Measurements from ENCODE around the gene ASPA. TPM values are rescaled to one million over a fixed set of nuclear protein-coding genes. Genes with fewer than 3 reads are reported as not detected.

Gene ASPA
- total RNA-seq, result 0.09 TPM in 1 of 2 replicates, not detected in the other

GRCh38 chr17:3475812-3476610 is at the start of gene ASPA:
Gene ASPA, plus strand, starts transcription at chr17:3475997. Its CDS starts 163 bp downstream, at chr17:3476160.

GRCh38 chr17:3433741-3434140 is 42.1 kb upstream of the ASPA start, which contains the start of gene OR1E2:
Gene OR1E2, minus strand, starts transcription at chr17:3433841. Its CDS starts 0 bp downstream, at chr17:3433841.

GRCh38 chr17:3471599-3471998 is 4.2 kb upstream of the ASPA start, which contains the start of gene SPATA22:
Gene SPATA22, minus strand, starts transcription at chr17:3471819. Its CDS starts 2,494 bp downstream, at chr17:3469325.

Other genes starting within 250 kb of the ASPA start
- gene OR3A1, start 177.6 kb upstream of the ASPA start, total RNA-seq, result not detected in 2 replicates
- gene OR3A2, start 89.7 kb upstream of the ASPA start, total RNA-seq, result 0.47 TPM in 1 of 2 replicates, not detected in the other
- gene OR1E1, start 77.6 kb upstream of the ASPA start, total RNA-seq, result not detected in 2 replicates
- gene OR3A3, start 64.6 kb upstream of the ASPA start, total RNA-seq, result not detected in 2 replicates
- gene OR1E2, start 42.2 kb upstream of the ASPA start, total RNA-seq, result not detected in 2 replicates
- 0.09 TPM in 1 of 2 replicates, not detected in the other for gene SPATA22, start 4.2 kb upstream of the ASPA start, total RNA-seq
- 0.09 TPM in 1 of 2 replicates, not detected in the other for gene TRPV3, start 81.8 kb downstream of the ASPA start, total RNA-seq
- gene TRPV1, start 133.4 kb downstream of the ASPA start, total RNA-seq, result 0.54 and 1.3 TPM in 2 replicates
- 14.8 and 15.8 TPM in 2 replicates for gene SHPK, start 160.3 kb downstream of the ASPA start, total RNA-seq
- gene CTNS, start 160.8 kb downstream of the ASPA start, total RNA-seq, result 11.9 and 12.4 TPM in 2 replicates
- 136 and 204 TPM in 2 replicates for gene TAX1BP3, start 192.6 kb downstream of the ASPA start, total RNA-seq
- 16.9 and 19.1 TPM in 2 replicates for gene EMC6, start 192.8 kb downstream of the ASPA start, total RNA-seq
- 0.18 and 2.3 TPM in 2 replicates for gene P2RX5, start 220.2 kb downstream of the ASPA start, total RNA-seq
- gene HASPIN, start 247.9 kb downstream of the ASPA start, total RNA-seq, result 4.5 and 7.9 TPM in 2 replicates

All from endothelial cell of coronary artery (primary cell).